Measurements from ENCODE around the gene SND1.

SND1 gene

DNA sequence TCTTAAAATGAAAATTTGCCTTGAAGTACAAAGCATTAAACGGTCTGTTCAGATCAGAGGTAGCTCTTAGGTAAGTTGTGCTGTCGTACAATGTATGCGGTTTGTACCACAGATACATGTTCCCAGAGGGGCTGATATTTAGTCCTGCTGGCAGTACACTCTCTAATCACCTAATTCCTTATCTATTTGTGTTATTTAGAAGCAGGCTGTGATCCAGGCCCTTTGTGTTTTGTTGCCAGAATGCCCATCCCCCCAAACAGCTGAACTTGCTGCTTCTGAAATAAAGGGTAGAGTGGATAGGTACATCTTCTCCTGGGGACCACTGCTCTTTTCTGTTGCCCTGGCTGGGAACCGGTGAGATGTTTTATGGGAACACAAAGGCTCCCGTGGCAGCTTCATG is 84.5 kb downstream of the SND1 start:
- no peak for DNase-seq

DNA sequence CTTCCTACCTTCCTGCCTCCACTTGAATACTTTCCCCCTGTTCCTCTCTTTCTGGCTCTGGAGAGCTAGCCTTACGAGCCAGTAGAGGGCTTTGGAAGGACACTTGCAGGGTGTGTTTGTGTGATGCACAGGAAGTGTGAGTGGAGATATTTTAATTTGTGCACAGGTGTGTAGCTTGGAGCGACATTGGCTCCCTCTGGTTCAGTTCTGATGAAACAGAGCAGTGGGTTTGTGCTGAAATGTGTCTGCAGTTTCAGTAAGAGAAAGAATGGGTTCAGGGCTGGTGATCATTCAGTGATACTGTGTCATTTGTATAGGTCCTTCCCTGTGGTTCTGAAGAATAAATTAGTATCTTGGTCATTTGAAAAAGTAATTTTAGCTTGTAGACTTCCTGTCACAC is 86.9 kb downstream of the SND1 start:
- DNase-seq: no peak

DNA sequence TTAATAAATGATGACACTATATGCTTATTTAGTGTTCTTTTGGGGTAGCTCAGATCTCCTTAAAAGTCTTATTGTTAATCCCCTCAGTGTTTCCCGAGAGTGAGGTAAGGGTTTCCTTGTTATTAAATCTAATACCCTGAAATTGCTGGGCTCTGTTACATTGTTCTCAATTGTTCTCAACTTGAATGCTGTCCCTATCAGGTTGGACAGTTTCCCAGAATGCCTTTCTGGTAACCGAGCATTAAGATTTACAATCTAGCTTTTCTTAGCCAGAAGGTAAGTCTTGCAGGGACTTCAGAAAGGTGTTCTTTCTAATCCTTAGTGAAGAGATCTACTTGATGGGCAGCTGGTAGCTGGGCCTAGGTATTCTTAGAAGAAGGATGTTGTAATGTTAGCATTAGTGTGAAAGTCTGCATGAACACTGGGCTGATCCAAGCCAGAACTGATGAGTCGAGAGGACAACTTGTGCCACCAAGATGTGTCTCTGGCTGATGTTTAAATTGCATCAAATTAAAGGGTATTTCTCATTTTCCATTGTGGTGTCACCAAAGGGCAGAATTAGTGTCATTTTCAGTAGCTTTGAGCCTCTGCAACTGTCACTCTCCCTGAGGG is 89.9 kb downstream of the SND1 start:
- DNase-seq: no peak

DNA sequence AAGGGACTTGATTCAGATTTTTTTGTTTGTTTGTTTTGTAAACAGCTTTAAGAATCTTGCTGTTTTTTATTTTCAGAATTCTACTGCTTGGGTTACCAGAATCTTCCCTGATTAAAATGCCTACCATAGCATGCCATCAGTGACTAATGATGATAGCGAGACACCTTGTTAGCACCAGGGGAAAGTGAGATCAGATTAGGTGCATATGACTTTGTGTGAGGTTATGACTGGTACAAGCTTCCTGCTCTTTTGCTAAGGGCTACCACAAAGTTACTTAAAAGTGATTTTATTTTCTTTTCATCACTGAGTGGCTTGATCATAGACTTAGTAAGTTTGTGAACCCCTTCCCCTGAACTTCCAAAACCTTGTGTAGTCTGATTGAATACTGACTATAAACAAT is 93.5 kb downstream of the SND1 start:
- no peak for DNase-seq

DNA sequence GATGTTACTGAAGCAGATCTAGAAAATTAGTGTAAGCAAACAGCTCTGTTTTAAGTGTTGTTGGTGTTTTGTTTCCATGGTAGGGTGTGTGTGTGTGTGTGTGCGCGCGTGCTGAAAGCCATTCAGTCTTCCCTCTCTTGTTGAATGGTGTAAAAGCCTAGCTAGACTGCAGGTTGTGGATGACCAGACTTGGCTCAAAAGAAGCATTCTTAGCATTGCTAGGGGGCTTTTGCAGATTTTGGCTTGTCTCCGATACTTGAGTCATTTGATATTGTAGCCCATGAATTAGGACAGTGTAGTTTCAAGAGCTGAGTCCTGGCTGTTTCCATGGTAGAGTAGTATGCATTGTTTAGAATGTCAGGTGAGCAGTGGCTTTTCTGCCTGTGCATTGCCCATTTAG is 99.1 kb downstream of the SND1 start:
- DNase-seq: peak; percentile 76

DNA sequence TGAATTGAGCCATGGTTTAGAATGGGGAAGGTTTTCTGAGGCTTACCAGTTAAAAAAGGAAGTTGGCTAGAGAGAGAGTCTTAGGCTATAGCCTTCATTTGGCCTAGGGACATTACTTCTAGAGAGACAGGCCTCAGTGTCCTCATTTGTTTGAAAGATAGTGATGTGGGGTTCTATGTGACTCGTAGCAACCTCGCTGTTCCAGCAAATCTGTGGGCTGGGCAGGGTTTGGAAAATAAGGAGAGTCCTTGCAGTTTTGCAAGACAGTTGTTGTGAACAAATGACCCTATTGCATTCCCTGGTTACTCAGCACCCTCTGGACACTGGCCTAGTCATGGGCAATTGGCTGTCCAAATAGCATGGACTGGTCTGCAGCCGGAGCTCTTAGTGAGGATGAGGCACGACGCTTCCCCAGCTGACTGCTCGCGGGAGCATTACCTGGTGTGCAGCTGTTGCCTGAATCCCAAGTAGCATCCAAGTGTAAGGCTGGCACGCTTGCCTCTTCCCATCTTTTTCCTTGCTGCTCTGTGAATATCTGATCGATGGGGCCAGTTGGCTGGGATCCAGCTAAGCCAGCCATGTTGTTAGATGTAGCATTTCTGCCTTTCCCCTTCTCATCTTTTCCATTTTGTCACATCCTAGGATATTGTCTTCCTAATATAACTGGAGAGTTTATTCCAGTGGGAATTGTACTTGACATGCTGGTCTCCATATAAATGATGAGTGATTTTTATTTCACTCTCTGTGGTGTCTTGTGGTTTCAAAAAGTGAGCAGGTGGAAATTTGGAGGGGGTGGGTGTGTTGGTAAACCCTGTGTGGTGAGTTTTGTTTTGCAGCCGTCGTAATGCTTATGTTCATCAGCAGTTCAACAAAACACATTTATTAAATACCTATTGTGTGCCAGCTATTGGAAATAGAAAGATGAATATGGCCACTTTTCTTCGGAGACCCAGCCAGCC is 99.8 kb downstream of the SND1 start:
- DNase-seq: peak; percentile 18

DNA sequence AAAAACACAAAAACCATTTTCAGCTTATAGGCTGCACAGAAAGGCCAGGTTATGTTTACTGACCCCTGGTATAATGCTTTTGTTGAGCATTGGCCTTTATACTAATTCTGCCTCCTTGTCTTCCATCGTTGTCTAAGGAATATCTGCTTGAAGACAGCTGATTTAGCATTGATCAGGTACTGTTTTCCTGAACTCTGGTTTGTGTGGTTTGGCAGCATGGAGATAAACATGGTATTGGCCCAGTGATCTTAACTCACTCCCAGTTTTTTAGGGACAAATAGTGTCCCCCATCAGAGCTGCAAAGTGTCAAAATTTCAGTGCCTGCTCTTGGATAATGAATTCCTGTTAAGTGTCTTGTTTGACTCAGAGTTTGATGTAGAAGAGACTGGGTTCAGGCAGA is 100.8 kb downstream of the SND1 start:
- no peak for DNase-seq

DNA sequence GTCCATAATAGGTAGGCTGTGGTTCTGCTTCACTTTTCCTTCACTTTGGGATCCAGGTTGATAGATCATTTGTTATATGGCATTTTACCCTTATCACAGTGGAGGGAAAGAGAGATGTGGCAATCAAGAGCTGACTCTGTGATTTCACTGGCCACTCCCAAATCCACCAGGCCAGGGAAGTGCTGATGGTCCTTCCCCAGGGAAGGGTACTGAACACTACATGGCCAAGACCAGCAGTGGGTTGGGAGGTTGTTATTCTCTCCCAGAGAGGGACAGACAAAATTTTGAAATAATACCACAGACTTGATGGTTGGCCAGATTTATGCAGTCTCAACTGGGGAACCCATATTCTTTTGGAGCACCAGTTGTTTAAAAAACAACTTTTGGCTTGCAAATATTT is 102.5 kb downstream of the SND1 start:
- DNase-seq: no peak

DNA sequence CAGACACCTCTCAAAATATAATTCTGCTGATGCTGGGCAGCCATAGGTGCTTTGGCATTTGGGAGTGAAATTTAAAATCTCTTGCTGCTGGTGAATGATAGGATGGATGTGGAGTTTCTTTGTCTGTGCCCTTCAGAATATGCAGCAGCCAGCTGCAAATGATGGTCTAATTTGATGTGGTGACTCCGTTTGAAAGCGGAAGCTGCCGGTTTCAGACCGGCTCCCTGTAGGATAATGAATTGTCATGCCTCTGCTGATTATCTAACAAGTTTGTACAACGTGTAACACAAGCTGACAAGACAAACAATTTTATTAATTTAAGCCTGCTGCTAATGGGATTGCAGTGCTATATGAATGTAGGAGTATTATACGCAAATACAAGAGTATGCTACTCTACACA is 103.5 kb downstream of the SND1 start:
- DNase-seq: no peak

DNA sequence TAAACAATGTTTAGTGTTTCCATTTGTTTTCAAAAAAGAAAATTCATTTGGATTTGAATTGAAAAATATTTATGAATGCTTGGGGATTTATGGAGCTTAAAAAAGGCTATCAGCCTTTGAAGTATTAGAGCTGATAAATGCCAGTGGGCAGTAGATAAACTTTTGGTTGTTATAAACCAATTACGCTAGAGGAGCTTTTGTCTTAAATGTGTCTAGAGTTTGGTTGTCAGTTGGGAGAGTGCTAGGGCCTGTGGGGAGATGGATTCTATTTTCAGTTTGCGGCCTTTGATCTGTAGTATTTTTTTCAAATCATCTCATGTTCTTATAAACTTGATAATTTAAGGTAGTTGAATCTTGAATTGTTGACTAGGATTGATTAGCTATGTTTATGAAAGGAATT is 104.0 kb downstream of the SND1 start:
- no peak for DNase-seq

DNA sequence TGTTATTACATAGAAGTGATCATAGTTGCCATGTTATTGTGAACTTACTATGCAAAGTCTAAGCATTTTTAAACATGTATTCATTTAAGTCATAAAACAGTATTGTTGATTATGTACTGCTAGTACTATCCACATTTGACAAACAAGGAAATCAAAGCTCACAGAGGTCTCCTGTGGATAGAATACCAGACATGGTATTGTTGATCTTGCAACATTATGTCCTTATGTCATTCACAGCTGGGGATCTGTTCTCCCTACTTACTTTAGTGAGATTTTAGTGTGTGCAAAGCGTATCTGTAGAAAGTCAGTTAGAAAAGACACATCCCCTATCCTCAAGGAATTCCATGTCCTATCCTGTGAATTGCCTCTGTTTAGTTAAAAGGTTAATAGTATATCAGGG is 106.1 kb downstream of the SND1 start:
- DNase-seq: no peak

DNA sequence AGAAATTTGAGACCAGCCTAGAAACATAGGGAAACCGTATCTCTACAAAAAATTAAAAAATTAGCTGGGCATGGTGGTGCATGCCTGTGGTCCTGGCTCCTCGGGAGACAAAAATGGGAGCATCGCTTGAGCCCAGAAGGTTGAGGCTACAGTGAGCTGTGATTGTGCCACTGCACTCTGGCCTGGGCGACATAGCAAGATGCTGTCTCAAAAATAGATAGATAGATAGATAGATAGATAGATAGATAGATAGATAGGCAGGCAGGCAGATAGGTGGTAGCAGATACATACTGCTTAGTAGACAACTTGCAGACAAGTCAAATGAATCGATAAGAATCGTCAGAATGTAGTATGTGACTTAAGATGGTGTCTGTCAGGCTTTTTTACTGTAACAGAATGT is 106.9 kb downstream of the SND1 start:
- no peak for DNase-seq

DNA sequence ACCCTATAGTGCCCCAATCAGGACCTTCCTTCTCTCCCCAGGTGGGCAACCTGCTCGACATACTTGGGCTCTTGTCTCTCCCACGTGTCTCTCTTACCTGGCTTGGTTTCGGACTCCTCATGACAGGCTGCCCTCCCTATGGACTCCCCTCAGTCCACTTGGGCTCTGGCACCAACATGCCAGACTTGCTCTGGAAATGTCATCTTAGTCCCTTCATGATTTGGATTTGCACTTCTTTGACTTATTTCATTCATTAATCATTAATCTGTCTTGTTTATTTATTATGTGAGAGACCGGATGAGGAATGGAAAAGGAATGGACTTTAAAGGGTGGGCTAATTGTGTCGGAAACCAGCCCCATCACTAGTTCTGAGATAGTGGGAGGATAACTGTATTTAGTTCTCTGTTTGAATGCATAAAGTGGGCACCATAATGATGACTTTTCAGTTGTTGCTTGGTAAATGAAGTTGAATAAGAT is 108.0 kb downstream of the SND1 start:
- no peak for DNase-seq

DNA sequence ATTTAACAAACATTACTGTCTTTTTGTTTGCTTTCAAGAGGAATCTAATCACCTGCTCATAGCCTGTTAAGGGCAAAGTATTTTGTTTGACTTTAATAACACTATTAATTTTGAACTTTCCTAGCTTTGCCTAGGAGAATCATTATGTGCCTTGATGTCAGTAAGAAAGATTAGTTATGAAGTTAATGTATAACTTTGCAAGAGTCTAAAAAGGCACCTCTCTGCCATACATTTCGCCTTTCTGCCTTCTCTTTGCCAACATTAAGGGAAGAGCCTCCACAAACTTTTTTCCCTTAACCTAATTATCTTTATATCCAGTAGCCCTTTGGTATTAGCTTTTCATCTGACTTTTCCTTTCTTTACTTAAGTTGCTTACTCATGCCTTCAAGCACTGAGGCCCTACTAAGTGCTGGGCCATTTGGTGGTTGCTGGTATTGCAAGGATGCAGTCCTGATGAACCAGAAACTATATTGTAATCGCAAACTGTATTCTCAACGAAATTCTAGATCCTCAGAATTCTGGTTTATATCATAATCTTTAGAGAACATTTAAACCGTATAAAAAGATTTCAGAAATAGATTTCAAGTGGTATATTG is 108.5 kb downstream of the SND1 start:
- DNase-seq: no peak

DNA sequence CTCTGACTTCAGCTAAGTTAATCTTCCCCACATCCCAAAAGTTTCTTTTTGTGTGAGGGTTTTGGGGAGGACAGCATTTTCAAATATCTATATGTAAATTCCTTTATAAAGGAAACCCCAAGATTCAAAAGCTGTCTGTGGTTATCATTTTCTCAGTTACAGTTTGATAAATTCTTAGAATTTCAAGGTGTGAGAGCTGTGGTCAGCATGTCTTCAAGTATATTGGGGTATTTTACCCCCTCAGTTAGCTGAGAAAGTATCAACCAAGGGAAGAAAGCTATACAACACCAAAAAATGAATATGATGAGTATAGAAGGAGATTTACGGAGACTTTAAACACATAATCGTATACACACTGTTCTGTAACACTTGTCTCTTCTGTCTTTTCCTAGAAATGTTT is 109.2 kb downstream of the SND1 start:
- no peak for DNase-seq

DNA sequence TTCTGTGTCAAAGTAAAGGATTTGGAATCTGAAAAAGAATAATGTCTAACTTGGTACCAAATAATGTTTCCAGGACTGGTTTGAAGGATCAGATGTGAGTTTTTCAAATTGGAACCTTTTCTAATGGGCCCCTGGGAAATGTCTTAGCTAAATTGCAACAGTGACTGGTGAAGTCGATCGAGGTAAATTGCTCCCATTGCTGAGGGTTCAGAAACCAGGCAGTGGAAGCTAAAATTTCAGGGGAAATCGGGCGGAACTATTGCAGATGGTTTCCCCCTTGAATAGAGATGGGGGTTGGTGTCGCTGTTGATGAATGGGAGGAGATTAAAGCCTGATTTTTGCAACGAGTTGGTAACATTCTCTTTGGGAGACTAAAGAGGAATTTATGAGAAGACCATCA is 112.7 kb downstream of the SND1 start:
- DNase-seq: no peak

DNA sequence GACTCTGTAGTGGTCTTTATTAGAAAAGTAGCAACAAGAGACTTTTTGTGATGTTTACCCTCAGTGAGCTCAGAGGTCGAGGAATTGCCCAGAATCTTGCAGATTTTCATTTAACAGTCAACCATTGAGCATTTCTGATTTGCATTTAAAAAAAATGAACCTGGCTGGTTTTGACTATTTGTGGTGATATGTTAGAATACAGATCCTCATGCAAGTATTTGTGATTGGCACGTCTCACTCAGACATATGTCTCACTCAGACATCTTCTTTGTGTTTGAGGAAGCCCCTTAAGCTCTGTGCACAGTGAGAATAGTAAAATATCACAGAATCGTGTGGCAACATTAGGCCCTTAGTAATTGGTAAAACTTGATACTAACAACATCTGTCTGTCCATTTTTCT is 113.2 kb downstream of the SND1 start:
- no peak for DNase-seq

DNA sequence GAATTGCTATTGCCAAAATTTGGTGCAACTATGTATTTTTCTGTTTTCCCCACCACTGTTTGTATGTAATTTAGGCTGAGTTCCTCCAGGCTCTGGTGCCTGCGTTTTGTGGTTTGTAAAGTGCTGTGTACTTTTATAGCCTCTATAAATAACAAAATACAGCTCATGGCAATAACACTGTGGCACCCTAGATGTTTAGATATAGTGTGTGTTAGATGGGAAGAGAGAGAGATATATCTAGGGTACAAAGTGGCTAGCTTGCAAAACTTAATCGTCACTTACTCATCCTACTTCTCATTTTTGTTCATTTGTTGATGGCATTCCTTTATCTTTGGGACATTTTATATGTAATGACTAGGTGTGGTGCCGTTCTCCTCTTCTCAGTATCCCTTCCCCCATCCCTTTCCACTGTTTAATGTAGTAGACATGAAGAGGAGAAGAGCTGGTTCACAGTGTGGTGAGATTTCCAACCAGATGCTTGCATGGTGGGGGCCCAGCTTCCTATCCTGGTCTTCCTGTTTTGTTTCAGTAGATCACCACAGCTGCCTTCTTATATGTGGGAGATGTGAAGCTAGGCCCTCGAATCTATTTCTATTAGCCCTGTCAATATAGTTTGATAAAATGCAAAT is 115.0 kb downstream of the SND1 start:
- DNase-seq: no peak

DNA sequence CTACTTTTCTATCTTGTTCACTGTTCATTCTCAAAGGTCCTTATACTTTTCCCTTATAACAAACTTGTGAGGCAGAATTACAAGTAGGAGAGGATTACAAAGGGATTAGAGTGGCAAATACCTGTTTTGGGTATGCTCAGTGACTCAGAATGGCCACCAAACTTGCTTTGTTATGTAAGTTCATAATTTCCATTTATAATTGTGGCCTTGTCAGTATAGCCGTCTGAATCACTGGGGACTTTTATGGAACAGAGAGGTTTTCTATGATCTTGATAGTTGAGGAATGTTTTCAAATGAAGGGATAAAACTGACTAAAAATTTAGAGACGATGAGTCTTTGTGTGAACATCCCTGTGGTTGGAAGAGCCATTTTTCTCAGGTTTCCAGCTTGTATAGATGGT is 116.2 kb downstream of the SND1 start:
- no peak for DNase-seq

DNA sequence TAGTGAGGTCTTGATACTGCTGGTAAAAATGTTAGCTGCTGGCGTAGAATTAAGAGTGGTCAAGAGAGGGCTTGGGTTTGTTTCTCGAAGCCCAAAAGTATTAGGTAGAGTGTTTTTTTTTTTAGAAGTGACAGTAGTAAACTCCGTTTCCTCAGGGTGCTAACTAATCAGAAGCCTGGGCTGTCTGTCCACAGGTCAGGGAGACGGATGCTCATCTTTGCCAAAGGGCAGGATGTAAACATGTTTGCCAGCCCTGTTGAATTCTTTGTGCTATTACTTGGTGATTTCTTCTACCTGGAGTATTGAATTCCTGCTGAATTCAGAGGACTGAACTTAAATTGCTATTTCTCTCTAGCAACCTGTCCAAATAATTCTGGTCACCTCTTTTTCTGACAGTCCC is 117.1 kb downstream of the SND1 start:
- no peak for DNase-seq

DNA sequence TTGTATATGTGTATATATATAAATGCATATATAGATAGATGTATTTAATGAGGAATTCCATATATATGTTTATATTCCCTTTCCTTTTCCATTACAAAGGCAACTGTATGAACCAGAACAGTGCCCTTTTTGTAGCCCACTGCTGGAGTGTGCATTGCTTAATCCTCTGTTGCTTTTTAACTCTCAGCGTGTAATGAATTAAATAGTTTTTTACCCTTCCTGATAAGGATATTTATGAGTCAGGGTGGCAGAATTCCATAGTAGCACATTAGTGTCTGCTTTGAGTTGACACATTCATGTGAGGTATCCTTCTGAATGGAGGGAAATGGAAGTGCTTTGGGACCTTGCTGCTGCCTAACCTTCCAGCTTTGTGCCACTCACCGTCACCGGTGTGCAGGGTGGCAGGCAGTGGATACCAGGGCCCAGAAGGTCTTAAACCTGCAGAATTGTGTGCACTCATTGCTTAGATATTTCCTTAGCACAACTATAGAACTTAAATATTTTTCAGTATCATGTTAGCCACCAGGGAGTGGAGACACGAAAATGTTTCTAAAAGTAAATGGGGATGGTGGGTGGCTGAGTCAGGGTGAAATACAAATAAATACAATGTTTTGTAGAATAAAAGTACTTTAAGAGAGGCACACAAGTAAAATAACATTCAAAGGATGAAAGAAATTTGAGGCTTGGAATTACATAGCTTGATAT is 117.9 kb downstream of the SND1 start:
- no peak for DNase-seq

DNA sequence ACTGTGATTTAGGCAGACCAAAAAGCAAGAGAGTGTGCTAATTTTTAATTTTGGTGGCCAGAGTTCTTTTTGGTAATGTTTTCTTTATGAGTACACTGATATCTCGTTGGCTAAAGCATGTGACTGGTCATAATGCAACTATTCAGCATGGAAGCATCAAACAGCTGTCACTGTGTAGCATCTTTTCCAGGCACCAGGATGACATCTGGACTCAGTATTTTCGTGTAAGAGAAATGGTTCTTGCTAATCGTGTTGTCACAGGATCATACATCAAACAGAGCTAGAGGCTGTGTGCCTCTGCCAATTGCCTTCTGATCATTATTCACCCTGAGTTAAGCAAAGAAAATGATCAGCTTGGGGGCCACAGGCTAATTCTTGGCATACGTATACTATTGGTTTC is 118.9 kb downstream of the SND1 start:
- no peak for DNase-seq

DNA sequence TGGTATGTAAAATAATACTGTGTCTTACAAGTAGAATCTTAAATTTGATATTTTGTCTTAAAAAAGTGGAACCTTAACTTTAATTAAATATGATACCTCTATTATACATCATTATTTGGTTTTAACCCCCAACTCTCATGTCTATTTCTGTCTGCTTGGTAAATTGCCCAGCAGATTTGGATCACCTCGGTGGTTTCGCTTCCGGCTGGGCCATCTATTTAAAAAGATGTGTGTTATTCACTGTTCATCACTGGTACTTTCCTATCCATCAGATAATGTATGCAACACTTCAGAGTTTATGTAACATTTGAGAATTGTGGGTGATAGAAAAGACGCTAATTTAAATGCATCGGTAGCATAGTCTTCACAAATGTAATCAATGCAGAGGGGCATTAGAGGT is 119.7 kb downstream of the SND1 start:
- no peak for DNase-seq
